A172 (cell line): Measurements from ENCODE around the gene DPYD. TPM values are rescaled to one million over a fixed set of nuclear protein-coding genes. Genes with fewer than 3 reads are reported as not detected.

Source experiments
- DNase-seq: peaks from one replicate; pipeline ENCODE4 v3.0.0-alpha.2; 2015; ENCODE audit warnings: low spot score
- total RNA-seq: library from RNA; depleted of rRNA; stranded (reverse); fragments of >200 nt; shearing (Covaris generic); gene quantifications from 2 replicates; pipeline ENCODE4 v1.2.3, GENCODE V29; 2014

DPYD gene
- total RNA-seq, 1 experiment from 2014 or later = 30.7 TPM

DNA sequence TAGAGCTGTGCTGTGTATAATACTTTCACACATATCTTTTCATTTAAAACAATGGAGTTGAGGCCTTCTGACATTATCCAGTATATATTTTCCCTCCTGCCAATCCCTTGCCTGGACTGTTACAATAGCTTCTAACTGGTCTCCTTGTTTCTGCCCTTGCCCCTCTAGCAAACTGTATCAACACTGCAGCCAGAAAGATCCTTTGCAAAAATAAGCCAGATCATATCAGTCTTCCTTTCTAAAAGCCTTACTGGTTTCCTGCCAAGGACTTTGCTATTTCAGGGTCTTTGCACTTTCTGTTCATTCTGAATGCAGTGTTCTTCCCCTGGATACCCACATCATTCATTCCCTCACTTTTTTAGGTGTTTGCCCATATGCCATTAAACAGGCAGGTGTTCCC, 829.2 kb downstream of the DPYD start:
- no peak for DNase-seq

DNA sequence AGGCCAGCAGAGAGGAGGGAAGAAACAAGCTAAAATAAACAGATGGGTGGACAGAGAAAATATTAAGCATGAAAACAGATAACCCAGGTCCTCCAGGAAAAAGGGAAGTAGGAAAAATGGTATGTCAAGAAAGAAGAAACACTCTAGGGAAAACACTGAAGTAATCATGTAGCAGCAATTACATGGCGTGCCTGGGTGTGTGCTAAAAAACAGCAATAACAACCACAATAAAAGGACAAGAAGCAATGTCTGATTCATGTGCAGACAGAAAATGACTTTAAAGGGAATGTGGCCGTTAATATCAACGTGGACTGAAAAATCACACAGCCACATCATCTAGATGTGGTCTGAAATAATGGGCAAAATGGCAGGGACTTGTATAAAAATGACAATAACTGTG, 829.6 kb downstream of the DPYD start:
- DNase-seq = no peak

DNA sequence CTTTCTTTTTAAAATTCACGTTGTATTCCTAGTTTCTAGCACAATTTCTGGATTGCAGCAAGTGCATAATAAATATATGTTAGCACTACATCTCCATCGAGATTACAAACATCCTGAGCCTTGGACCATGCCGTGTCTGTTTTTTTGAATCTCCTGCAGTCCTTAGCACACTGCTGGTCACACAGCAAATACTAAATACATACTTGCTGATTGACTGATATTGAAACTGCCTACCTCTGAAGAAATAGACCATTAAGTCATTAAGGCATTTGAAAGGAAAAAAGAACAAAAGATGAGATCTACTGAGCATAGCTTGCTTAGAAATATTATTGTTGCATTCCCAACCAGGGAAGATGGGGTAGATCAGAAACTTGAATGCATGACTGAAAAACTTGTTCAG, 830.1 kb downstream of the DPYD start:
- DNase-seq = no peak

DNA sequence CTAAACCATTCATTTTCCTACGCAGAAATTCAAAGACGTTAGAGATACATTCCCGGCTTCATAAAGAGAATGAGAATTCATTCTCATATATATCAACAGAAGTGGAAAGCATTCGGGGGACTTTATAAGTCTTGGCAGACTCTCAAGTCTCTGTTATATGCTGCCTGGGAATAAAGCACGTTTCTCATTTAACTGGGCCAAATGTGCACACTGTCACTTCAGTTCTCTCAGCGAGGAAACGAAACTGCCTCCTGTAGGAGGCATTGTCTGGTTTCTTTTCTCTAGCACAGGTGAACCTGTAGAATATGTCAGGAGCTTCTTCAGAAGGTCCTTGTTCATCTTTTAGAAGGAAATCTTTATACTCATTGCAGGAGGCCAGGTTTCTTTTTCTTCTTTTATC, 831.7 kb downstream of the DPYD start:
- no peak for DNase-seq

DNA sequence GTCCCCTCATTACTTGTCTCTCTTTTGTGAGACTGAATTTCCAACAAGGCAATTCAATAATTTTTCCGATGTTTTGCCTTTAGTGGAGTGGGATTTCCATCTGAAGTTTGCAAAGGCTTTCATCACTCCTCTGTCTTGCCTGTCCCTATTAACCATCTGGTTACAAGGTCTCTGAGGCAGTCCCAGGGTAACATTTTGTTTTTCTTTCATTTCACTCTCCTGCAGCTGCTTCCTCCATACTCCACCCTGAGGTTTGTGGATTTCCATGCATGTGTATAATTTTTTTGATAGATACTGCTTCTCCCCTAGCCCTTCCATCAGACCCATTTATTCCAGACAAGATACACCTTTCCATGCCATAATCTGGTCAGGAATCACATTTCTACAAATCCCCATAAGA, 832.4 kb downstream of the DPYD start:
- no peak for DNase-seq

DNA sequence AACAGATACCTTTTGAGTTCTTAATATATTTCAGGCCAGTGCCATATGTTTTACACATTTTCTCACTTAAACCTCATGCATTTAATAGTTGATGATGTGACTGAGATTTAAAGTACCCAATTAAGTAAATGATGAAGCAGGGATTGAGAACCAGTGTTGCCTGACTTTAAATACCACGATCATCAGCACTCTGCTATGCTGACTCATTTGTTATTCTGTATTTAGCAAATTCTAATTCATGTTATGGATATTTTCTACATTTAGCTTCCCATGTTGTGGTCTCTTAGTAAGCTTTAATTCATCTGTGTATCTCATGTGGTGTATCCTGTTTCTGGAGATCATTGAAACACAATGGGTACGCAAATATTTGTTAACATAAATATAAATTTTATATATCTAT, 836.3 kb downstream of the DPYD start:
- DNase-seq = no peak

DNA sequence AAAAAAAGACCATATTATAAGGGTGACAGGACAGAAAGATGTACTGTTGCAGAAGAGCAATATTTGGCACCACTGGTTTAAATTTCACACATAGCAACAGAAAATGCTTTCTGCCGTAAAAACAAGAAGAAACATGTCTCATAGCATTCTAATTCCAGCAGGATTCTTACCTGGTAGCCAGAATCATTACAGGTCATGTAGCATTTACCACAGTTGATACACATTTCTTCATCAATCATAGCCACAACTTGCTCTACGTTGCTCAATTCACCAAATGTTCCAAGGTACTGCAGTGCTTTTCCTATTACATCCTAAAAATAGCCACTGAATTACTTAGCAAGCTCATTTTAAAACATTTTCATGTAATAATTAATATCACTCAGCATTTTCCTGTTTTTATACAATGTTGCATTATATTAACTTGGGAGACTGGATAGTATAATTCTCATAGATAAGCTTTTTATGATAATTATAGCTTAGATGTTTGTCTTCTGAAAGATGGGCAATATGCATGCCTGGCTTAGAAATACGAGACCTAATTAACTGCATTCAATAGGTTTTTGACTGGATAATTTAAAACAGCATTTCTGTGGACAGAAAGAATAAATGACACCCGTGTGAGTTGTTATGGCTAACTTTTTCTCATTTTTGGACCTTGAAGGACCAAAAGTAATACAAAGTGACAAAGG, 838.5 kb downstream of the DPYD start:
- DNase-seq = no peak

DNA sequence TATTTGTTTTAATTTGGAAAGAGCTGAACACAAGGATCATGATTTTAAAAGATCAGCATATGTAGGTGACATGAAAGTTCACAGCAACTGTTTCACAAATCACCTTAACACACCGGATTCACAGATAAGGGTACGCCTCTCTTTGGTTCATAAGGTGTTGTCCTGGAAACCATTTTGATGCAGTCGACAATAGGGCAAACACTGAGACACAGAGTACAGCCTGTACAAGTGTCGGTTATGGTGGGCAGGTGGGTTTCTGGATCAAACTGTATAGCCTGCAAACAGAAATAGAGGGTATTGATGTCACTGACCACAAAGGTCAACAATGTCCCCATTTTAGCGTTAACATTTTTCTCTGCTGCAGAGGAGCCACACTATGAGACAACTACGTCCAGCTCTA, 842.0 kb downstream of the DPYD start:
- DNase-seq = no peak

DNA sequence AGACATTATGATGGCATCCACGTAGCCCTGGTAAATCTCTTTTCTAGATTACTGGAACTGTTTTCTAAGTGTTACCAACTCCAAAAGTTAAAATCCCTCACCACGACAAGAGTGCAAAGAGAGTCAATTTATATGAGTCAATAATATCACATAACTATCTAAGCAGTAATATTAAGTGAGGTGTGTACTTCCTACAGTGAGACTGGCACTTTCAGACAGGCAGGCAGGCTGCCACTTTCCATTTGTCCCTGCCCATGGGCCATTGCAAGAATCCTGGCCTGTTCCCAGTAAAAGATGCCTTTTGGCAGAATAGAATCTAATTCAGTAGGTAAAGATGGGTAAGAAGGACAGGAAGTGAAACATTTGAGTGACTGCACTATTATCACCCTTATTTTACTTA, 843.6 kb downstream of the DPYD start:
- no peak for DNase-seq

DNA sequence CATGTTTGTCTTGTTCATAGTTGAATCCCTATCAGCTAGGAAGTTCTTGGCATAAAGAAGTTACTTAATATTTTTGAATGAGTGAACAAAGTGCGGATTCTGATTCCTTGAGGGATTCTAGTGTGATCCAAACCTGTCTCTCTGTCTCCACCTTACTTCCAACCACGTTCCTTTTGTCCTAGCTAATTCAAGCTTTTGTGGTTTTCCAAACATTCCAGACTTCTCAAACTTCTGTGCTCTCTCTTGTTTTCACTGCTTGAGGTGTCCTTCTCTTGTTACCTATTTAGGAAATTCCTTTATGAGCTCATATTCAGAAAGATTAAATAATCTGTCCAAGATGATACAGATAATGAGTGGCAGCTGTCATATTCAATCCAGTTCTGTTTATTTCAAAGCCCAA, 846.1 kb downstream of the DPYD start:
- DNase-seq = no peak

DNA sequence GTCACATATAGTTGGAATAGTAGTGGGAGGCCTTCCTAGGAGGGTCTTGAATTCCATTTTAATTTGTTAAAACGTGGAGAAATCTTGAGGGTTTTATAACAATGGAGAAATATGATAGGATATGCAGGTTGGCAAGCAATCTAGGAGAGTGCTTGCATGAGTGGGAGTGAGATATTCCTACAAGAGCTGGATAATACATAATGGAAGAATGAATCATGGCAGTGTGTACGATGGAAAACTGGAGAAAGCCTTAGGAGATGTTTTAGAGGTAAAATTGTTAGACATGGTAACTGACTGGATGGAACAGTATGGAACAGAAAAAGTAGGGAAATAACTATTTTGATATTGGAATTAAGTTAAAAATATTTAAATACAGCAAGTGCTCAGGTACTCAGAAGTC, 846.9 kb downstream of the DPYD start:
- DNase-seq = no peak

DNA sequence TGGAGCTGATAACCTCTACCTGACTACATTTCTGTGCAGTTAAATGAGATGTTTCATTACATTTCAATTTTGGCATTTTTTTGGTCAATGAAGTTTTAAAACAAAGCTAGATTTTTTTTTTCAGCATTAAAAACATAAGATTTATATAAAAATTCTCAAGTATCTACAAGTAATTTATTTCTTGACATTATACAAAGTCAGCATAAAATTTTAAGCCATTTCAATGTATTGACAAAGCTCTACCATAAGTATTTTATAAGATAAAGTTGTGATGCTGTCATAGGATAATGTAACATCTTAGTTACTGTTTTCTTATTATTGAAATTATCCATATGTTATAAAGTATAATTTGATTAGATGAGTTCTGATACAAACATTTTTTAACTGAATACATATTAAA, 847.7 kb downstream of the DPYD start:
- DNase-seq = no peak

DNA sequence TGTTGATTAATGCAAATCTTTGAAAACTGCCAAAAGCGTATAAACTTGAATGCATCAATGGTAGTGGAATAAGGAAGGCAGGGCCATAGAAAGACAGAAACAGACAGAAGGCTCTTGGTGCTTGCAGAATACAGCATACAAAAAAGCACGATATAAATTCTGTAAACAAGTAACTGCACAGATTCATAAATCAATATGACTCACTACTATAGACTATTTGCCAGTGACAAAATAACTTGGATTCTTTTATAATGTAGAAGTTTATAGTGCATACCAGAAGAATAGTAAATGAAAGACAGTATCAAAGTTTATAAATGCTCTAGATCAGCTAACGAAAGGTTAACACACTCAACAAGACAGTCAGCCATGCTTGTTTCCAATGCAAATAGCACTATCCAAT, 849.7 kb downstream of the DPYD start:
- no peak for DNase-seq

DNA sequence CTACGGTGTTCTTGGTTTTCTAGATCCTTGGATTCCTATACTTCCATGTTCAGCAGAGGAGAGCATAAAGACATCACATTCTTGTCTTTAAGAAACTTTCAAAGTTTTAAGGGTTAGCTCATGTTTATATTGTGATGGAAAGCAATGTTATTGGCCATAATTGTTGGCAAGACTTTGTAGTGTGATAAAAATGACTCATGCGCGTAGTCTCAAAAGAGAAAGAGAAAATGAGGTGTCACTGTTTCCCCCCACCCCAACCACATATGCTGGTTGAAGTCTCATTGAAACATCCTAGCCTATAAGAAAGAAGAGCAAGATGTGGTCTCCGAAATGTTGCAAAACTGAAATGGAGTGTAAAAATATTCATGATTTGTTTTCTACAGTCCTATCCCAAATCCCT, 850.5 kb downstream of the DPYD start:
- DNase-seq = peak; percentile 15

DNA sequence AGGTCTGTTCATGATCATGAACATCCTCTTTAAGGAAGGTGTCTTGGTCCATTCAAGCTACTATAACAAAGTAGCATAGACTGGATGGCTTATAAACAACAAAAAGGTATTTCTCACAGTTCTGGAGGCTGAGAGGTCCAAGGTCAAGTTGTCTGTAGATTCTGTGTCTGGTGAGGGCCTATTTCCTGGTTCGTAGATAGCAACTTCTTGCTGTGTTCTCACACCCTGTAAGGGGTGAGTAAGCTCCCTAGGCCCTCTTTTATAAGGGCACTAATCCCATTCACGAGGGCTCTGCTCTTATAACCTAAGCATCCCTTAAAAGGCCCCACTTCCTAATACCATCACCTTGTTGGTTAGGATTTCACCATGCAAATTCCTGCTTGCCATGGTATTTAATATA, 851.5 kb downstream of the DPYD start:
- DNase-seq = no peak

DNA sequence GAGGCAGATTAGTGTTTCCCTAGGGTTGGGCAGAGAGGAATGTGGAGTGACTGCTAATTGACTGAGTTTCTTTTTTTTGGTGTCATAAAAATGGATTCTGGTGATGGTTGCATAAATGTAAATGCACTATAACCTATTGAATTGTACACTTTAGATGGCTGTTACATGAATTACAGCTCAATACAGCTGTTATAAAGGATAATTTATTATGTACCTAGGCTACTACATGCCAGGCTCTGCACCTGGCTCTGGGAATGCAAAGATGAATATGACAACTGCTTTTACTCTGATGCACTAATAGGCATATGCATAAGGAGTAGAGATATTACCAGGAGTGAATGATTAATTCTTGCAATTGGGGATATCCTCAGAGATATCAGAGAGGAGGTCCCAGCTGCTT, 854.0 kb downstream of the DPYD start:
- DNase-seq = no peak

DNA sequence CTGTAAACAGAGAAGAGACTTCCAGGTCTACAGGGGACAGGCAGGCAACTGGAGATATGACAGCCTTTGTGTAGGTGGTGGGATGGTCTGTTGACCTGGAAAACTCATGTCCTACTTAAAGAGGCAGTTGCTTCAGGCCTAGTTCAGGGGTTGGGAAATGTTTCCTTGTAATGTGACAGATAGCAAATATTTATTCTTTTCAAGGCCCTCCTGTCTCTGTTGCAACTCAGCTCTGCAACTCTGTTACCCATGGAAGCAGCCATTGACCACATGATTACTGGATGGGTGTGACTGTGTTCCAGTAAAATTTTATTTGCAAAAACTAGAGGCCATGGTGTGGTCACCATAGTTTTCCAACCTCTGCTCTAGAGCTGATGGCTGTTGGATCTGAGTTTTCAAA, 857.3 kb downstream of the DPYD start:
- no peak for DNase-seq

DNA sequence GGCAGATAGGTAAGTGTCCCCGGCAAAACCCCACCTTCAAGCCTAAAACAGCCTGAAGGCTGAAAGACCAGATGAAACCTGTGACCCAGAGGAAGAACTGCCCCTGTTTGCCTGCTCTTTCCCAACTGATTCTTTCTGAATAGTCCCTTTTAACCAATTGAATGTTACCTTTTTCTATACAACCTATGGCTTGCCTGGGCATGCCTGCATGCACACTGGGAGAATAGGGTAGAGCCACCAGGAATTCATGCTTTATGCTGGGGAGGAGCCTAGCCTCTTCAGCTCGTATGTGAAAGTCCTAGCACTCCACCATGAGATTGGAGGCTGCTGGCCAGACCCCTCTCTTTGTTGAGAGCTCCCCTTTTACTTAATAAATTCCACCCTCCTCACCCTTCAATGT, 859.2 kb downstream of the DPYD start:
- no peak for DNase-seq

DNA sequence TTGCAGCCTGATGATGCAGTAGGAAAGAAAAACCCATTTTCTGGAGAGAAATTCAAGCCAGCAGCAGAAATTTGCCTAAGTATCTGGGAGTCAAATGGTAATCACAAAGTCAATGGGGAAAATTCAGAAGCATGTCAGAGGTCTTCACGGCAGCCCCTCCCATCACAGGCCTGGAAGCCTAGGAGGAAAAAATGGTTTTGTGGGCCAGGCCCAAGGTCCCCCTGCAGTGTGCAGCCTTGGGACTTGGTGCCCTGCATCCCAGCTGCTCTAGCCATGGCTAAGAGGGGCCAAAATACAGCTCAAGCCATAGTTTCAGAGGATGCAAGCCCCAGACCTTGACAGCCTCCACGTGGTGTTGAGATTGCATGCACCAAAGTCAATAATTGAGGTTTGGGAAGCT, 864.4 kb downstream of the DPYD start:
- no peak for DNase-seq

DNA sequence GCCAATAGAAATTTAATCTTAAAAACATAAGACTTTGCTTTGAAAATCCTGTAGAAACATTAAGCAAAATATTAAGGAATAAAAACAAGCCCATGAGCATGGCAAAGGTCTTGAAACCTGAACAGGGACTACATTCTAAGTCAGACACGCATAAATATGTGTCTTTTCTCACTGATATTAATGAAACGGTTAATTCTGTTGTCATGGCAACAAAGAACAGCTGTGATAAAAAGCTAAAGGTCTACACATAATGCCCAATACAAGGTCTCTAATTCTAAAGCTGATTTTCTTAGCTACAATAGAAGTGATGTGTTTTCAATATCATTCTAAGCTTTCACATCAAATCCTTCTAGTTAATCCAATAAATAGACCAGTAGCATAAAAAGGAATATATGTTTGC, 867.6 kb downstream of the DPYD start:
- DNase-seq = no peak

DNA sequence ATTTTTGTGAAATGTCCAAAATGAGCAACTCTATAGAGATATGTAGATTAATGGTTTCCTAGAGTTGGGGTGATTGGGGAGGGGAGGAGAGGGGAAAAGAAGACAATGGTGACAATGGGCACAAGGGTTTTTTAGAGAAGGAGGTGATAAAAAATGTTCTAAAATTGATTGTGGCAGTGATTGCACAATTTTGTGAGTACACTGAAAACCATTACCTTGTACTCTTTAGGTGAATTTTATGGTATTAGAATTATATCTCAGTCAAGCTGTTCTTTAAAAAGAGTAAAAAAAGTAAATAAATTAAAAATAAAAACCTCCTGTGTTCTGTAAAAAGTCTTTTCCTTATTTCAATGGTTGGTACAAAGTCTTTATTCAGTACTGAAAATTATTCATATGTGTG, 869.0 kb downstream of the DPYD start:
- DNase-seq = no peak

DNA sequence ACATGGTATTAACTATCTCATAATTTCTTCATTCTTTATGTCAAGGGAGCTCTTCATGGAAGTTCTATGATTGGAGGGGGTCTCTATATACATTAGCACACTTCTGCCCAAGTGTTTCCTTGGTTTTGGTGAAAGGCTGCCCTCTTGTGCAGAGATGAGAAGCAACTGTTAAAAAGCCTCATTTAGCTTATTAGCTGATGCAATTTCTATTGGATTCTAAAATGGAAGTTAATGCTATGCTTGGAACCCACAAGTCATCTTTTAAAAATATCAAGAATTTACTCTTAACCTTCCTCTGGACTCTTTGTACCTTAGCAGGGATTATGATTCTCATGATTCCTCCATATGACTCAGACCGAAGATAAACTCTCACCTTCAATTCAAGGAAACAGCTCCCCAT, 870.3 kb downstream of the DPYD start:
- DNase-seq = peak; percentile 21

DNA sequence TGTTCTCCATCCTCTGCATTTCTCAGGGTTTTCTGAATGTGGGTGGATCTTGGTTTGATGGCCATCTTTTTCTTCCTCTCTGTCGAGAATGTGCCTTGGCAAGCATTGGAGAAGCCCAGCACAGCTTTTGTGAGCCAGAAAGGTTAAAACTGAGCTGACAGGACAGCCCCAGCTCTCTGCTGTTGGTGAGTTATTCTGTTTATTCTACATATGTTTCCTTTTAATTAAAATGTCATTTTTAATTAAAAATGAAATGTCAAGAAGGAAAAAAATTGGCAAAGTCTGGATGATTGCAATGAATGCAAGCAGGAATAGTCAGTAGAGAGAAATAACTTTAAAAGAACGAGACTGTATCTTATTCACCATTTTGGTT, 873.4 kb downstream of the DPYD start:
- no peak for DNase-seq

DNA sequence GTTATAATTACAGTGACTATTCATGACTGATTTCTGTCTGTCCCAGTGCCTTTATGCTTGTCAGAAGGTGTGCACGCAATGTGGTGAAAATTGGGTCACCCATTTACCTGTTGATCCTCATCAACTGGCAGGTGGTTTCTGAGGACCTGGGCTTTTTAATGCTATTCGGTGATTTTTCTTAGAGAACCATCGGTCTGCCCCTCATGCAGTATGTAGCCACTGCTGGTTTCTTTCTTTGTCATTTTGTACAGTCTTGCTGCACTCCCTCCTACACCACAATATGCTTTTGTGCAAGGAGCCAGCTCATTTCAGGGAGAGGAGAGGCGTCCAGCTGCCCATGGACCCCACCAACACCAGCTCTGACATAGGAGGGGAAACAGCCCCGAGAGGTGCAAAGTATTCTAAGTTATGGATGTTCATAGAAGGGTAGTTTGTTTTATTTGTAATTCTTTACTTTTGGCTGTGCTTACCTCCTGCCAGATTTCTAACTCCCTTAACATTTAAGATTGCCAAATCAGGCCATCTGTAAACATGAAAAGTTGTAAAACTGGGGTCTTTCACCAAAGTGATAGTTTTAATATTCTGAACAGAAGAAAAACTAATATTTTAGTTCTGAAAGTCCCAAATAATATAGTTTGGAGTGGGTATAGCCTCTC, 873.9 kb downstream of the DPYD start:
- DNase-seq = no peak
